SK-N-SH (cell line): ENCODE measurements around the gene CCDC149. TPM values are rescaled to one million over a fixed set of nuclear protein-coding genes. Genes with fewer than 3 reads are reported as not detected.

Experiments used
- CTCF ChIA-PET: fragments of 300-600, 350-600 bp; formaldehyde crosslinking; extraction: SDS; loops from one replicate; lab custom pipeline; 2021; lab: Yijun Ruan, JAX
- POLR2A ChIA-PET: fragments of 350-600 bp; sonication (Branson Sonifier 250); formaldehyde crosslinking; extraction: SDS; loops from one replicate; lab custom pipeline; 2020; ENCODE audit warnings: antibody characterized with exemption, inconsistent platforms; lab: Yijun Ruan, JAX
- DNase-seq: peaks from one replicate; pipeline ENCODE4 v3.0.0; 2012
- H2AFZ ChIP-seq: fragments of 200-600 bp; sonication (generic); 2 replicates; pipeline ENCODE4 v1.8.1; 2016; ENCODE audit warnings: antibody characterized with exemption, mild to moderate bottlenecking, low read depth
- H3F3A ChIP-seq: fragments of 200-600 bp; sonication (generic); replicated peaks from 2 replicates; pipeline ENCODE3; 2016; ENCODE audit warnings: antibody characterized with exemption, mild to moderate bottlenecking; ENCODE audit not compliant: insufficient read depth
- H3K27ac ChIP-seq, 2 experiments: fragments of 200-500 bp in 1 of 2; fragments of 200-600 bp in 1 of 2; sonication (Bioruptor generic) in 1 of 2; sonication (generic), shearing (Covaris generic) in 1 of 2; 2 replicates each; pipeline versions ENCODE4 v1.5.1 to v1.6.1; 2014 to 2016; ENCODE audit warnings: low read depth in 2 of 2, inconsistent platforms in 1 of 2, low read length in 1 of 2, mild to moderate bottlenecking in 1 of 2, mixed read lengths in 1 of 2
- H3K27me3 ChIP-seq: fragments of 200-600 bp; sonication (generic), shearing (Covaris generic); 2 replicates; pipeline ENCODE4 v1.6.1; 2016; ENCODE audit warnings: mixed run types; ENCODE audit not compliant: insufficient read depth
- H3K36me3 ChIP-seq, 2 experiments: fragments of 200-500 bp in 1 of 2; fragments of 200-600 bp in 1 of 2; sonication (Bioruptor generic) in 1 of 2; sonication (generic) in 1 of 2; replicated peaks in 1 of 2; 2 replicates each; pipeline versions ENCODE3 to v1.5.1; 2014 to 2016; ENCODE audit warnings: low read length in 1 of 2, mild to moderate bottlenecking in 1 of 2; ENCODE audit not compliant: insufficient read depth in 2 of 2, control insufficient read depth in 1 of 2
- H3K4me1 ChIP-seq, 2 experiments: fragments of 200-500 bp in 1 of 2; fragments of 200-600 bp in 1 of 2; sonication (Bioruptor generic) in 1 of 2; sonication (generic), shearing (Covaris generic) in 1 of 2; 2 replicates each; pipeline versions ENCODE4 v1.5.1 to v1.6.1; 2014 to 2016; ENCODE audit warnings: low read depth in 1 of 2, low read length in 1 of 2, mixed run types in 1 of 2; ENCODE audit not compliant: insufficient read depth in 2 of 2, control insufficient read depth in 1 of 2
- H3K4me2 ChIP-seq: fragments of 200-600 bp; sonication (generic), shearing (Covaris generic); 2 replicates; pipeline ENCODE4 v1.6.1; 2017; ENCODE audit warnings: mixed run types
- H3K4me3 ChIP-seq, 2 experiments: fragments of 200-500 bp in 1 of 2; fragments of 200-600 bp in 1 of 2; sonication (Bioruptor generic) in 1 of 2; sonication (generic), shearing (Covaris generic) in 1 of 2; 2 replicates each; pipeline versions ENCODE4 v1.5.1 to v1.8.1; 2014 to 2016; ENCODE audit warnings: low read depth in 2 of 2, inconsistent platforms in 1 of 2, low read length in 1 of 2, mild to moderate bottlenecking in 1 of 2, mixed read lengths in 1 of 2, moderate library complexity in 1 of 2
- H3K79me2 ChIP-seq: fragments of 200-600 bp; sonication (generic); 2 replicates; pipeline ENCODE4 v1.8.1; 2017; ENCODE audit warnings: mild to moderate bottlenecking; ENCODE audit not compliant: insufficient read depth
- H3K9ac ChIP-seq: fragments of 200-600 bp; sonication (generic); 2 replicates; pipeline ENCODE4 v1.6.1; 2017; ENCODE audit warnings: mixed run types
- H3K9me2 ChIP-seq: fragments of 200-600 bp; sonication (generic); 2 replicates; pipeline ENCODE4 v1.6.1; 2017; ENCODE audit warnings: mixed run types
- H3K9me3 ChIP-seq: fragments of 200-600 bp; sonication (generic); 2 replicates; pipeline ENCODE4 v1.6.1; 2017; ENCODE audit warnings: mixed run types, mild to moderate bottlenecking, moderate library complexity
- H4K20me1 ChIP-seq: fragments of 200-600 bp; sonication (generic); 2 replicates; pipeline ENCODE4 v1.6.1; 2017; ENCODE audit warnings: mild to moderate bottlenecking, mixed run types; ENCODE audit not compliant: insufficient read depth
- CHD2 ChIP-seq: fragments of 150-350 bp; IDR thresholded peaks from 2 replicates; pipeline ENCODE4 v1.6.1; 2018; ENCODE audit warnings: low read length; ENCODE audit not compliant: partially characterized antibody
- EP300 ChIP-seq, 2 experiments: IDR thresholded peaks; 2 replicates each; pipeline versions ENCODE4 v1.4.0 to v1.6.1; 2012; ENCODE audit warnings: borderline replicate concordance in 1 of 2, low read depth in 1 of 2, low read length in 1 of 2
- FOSL2 ChIP-seq: IDR thresholded peaks from 2 replicates; pipeline ENCODE4 v1.4.0; 2012; ENCODE audit warnings: low read depth, mild to moderate bottlenecking, moderate library complexity, borderline replicate concordance
- GATA2 ChIP-seq: sonication (generic); formaldehyde crosslinking; IDR thresholded peaks from 2 replicates; pipeline ENCODE4 v1.5.0; 2020; ENCODE audit warnings: mild to moderate bottlenecking, missing genetic modification reagents
- NRF1 ChIP-seq: IDR thresholded peaks from 2 replicates; pipeline ENCODE4 v1.6.1; 2012; ENCODE audit warnings: low read depth, mild to moderate bottlenecking, low read length
- POLR2AphosphoS5 ChIP-seq: IDR thresholded peaks from 2 replicates; pipeline ENCODE4 v1.6.1; 2012; ENCODE audit warnings: low read depth, low read length
- RCOR1 ChIP-seq: fragments of 150-350 bp; IDR thresholded peaks from 2 replicates; pipeline ENCODE4 v1.6.1; 2017; ENCODE audit warnings: antibody characterized with exemption, low read length
- RFX5 ChIP-seq: IDR thresholded peaks from 2 replicates; pipeline ENCODE4 v1.6.1; 2012; ENCODE audit warnings: mild to moderate bottlenecking, improper control_type of control experiment, low read length
- SIN3A ChIP-seq: IDR thresholded peaks from 2 replicates; pipeline ENCODE4 v1.6.1; 2012; ENCODE audit warnings: low read depth, mild to moderate bottlenecking, low read length, moderate library complexity, borderline replicate concordance
- TAF1 ChIP-seq: IDR thresholded peaks from 2 replicates; pipeline ENCODE4 v1.6.1; 2012; ENCODE audit warnings: low read depth, mild to moderate bottlenecking, low read length, moderate library complexity, borderline replicate concordance
- TEAD4 ChIP-seq: IDR thresholded peaks from 2 replicates; pipeline ENCODE4 v1.4.0; 2012; ENCODE audit warnings: mild to moderate bottlenecking, borderline replicate concordance; ENCODE audit not compliant: insufficient read depth
- YY1 ChIP-seq: IDR thresholded peaks from 2 replicates; pipeline ENCODE4 v1.4.0; 2012; ENCODE audit warnings: low read depth, mild to moderate bottlenecking
- WGBS: methylation state at CpG from one replicate; pipeline ENCODE4 v1.1.6; 2017; ENCODE audit warnings: low lambda C conversion rate; 5-methylcytosine and 5-hydroxymethylcytosine counted together
- polyA plus RNA-seq, 3 experiments: library from polyadenylated mRNA; depleted of rRNA; stranded (reverse); fragments of >200 nt; gene quantifications; 2 replicates each; pipeline ENCODE4 v1.2.3, GENCODE V29; 2012
- TF ChIP-seq, protein P1 (sequence below): IDR thresholded peaks from 2 replicates; pipeline ENCODE4 v1.4.0; 2012; ENCODE audit warnings: low read depth
- TF ChIP-seq, protein P2 (sequence below): IDR thresholded peaks from 2 replicates; pipeline ENCODE4 v1.4.0; 2012; ENCODE audit warnings: low read depth, borderline replicate concordance
- TF ChIP-seq, protein P3 (sequence below): IDR thresholded peaks from 2 replicates; pipeline ENCODE4; 2012
- TF ChIP-seq, protein P4 (sequence below): fragments of 150-350 bp; IDR thresholded peaks from 2 replicates; pipeline ENCODE4 v1.6.1; 2016; ENCODE audit warnings: mild to moderate bottlenecking, low read depth, low read length

CCDC149 gene
- polyA plus RNA-seq, 1 of the 3 experiments (the other 2 are of a cell fraction), result 5.5 TPM

DNA sequence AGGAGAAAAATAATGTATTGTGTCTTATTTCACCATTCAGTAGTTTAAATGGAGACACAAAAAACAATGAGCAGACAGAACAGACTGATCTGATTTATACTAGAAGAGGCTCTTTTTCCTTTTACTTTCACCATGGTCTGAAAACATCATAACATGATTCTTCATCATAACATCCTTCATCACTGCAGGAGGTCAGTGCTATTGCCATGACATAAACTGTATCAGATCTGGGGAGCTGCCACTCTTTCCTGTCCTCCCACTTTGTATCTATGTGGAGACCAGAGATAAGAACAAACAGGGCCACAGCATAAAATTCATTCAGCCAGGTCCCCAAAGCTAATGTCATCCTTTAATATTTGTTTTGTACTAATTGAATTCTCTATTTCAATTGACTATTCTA, 92.3 kb downstream of the CCDC149 start:
- Histone ChIP-seq H3K4me1 (no peaks in the 10 kb centered on the region; a peak in 1 of 4 replicates), H3K36me3 (no peaks in the 10 kb centered on the region), H3K79me2 (no peaks in the 10 kb centered on the region), H3K27ac (peak overlapping the region in 1 of 2 experiments; percentile 8; a peak in 1 of 4 replicates), H3K9ac (no peak overlapping the region), H3F3A (no peaks in the 10 kb centered on the region), H2AFZ (no peak overlapping the region), H3K9me3 (no peaks in the 10 kb centered on the region), H3K4me2 (no peak overlapping the region), H4K20me1 (no peaks in the 10 kb centered on the region), H3K9me2 (no peaks in the 10 kb centered on the region), H3K27me3 (no peaks in the 10 kb centered on the region), H3K4me3 (no peak overlapping the region)
- CTCF ChIA-PET, result no interaction called here
- POLR2A ChIA-PET, result no interaction called here
- no peak for DNase-seq
- TF ChIP-seq YY1 (no peak), GATA2 (CRISPR knock-in tag) (no peak), TAF1 (no peak), RCOR1 (no peak)

DNA sequence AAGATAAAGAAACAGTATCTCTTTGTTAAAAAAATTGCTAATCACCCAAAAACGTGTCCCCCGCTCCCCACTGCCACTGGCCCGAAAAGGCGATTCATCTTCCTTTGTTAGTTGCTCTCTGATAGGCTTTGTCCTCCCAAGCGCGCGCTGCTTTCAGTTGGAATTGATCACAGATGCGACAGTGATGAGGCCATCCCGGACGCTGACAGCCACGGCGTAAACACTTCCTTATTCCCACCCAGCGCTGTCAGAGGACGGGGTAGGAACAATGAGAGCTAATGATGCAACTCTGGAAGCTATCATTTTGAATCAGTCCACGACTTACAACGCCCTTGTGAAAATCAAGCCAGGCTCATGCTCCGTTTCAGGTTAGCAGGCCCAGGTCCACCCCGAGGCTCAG, 96.0 kb downstream of the CCDC149 start:
- H3K27ac ChIP-seq, result no peak overlapping the region
- DNase-seq, result no peak
- H3K27me3 ChIP-seq, result no peaks in the 10 kb centered on the region
- POLR2A ChIA-PET, result no interaction called here
- WGBS, result 86% methylated on average over 18 of the region's 18 CpGs
- no peak overlapping the region for H2AFZ ChIP-seq
- H4K20me1 ChIP-seq, result no peaks in the 10 kb centered on the region
- H3K9me2 ChIP-seq, result no peaks in the 10 kb centered on the region
- no peak overlapping the region for H3K4me3 ChIP-seq
- H3K9ac ChIP-seq, result no peak overlapping the region
- no peak overlapping the region for H3K4me2 ChIP-seq
- peaks cover 0 to 10% of the 10 kb centered on the region in 2 experiments for H3K36me3 ChIP-seq
- no peaks in the 10 kb centered on the region for H3K9me3 ChIP-seq
- CTCF ChIA-PET, result no interaction called here
- TF ChIP-seq, protein P1, sequence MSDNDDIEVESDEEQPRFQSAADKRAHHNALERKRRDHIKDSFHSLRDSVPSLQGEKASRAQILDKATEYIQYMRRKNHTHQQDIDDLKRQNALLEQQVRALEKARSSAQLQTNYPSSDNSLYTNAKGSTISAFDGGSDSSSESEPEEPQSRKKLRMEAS, result no peak
- TF ChIP-seq POLR2AphosphoS5, result no peak
- TF ChIP-seq YY1, result no peak
- TF ChIP-seq, protein P2, sequence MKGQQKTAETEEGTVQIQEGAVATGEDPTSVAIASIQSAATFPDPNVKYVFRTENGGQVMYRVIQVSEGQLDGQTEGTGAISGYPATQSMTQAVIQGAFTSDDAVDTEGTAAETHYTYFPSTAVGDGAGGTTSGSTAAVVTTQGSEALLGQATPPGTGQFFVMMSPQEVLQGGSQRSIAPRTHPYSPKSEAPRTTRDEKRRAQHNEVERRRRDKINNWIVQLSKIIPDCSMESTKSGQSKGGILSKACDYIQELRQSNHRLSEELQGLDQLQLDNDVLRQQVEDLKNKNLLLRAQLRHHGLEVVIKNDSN, result no peak
- no peak for TF ChIP-seq SIN3A
- TF ChIP-seq FOSL2, result no peak
- TF ChIP-seq TEAD4, result no peak
- TF ChIP-seq, protein P3, sequence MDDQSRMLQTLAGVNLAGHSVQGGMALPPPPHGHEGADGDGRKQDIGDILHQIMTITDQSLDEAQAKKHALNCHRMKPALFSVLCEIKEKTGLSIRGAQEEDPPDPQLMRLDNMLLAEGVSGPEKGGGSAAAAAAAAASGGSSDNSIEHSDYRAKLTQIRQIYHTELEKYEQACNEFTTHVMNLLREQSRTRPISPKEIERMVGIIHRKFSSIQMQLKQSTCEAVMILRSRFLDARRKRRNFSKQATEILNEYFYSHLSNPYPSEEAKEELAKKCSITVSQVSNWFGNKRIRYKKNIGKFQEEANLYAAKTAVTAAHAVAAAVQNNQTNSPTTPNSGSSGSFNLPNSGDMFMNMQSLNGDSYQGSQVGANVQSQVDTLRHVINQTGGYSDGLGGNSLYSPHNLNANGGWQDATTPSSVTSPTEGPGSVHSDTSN, result no peak
- TF ChIP-seq CHD2, result no peak
- TF ChIP-seq, protein P4, sequence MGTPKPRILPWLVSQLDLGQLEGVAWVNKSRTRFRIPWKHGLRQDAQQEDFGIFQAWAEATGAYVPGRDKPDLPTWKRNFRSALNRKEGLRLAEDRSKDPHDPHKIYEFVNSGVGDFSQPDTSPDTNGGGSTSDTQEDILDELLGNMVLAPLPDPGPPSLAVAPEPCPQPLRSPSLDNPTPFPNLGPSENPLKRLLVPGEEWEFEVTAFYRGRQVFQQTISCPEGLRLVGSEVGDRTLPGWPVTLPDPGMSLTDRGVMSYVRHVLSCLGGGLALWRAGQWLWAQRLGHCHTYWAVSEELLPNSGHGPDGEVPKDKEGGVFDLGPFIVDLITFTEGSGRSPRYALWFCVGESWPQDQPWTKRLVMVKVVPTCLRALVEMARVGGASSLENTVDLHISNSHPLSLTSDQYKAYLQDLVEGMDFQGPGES, result no peak
- TF ChIP-seq RFX5, result no peak
- no peak for TF ChIP-seq EP300 (IDR thresholded peaks at IDR 0.05; ENCODE audit: borderline replicate concordance in 1 of 2, low read depth in 1 of 2, low read length in 1 of 2)
- TF ChIP-seq NRF1, result no peak
- no peaks in the 10 kb centered on the region for H3K4me1 ChIP-seq
- no peaks in the 10 kb centered on the region for H3K79me2 ChIP-seq
- H3F3A ChIP-seq, result no peaks in the 10 kb centered on the region
